Measurements from ENCODE around the gene PEX11G.

Gene PEX11G

DNA sequence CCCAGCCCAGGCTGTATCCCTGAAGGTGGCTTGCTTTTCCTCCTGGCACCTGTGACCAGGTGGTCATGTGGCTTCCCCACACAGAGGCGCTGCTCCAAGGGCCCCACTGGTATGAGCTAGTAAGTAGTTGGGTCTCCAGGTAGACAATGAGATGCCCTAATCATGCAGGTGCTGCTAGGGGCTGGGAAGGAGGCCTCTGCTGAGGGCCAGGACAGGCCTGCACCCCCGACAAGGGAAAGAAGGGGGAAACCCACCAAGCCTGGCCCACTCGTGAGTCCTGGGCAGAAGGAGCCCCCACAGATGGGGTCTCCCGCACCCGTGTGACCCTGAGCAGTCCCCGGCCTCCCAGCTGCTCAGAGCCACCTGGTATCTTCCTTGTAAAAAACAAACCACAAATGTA lies 13.2 kb downstream of the PEX11G start:
- Histone ChIP-seq H3K36me3 (replicated peaks; ENCODE audit: insufficient read depth, low read length) (no peaks in the 10 kb centered on the region), H3K27me3 (replicated peaks; ENCODE audit: insufficient read depth, low read length) (peaks cover 14% of the 10 kb centered on the region), H3K4me3 (ENCODE audit: low read length) (no peak overlapping the region), H3K9me2 (replicated peaks; ENCODE audit: insufficient read depth, low read length) (no peaks in the 10 kb centered on the region), H3K79me2 (ENCODE audit: low read length) (no peaks in the 10 kb centered on the region), H3K4me2 (ENCODE audit: low read depth, low read length) (no peak overlapping the region), H3K9ac (ENCODE audit: low read length) (no peak overlapping the region), H4K20me1 (ENCODE audit: insufficient read depth, low read length) (no peaks in the 10 kb centered on the region), H3K9me3 (replicated peaks; ENCODE audit: insufficient read depth, low read length) (no peaks in the 10 kb centered on the region), H3K4me1 (ENCODE audit: low read length) (no peaks in the 10 kb centered on the region), H3K27ac (ENCODE audit: low read length) (no peak overlapping the region), H3F3A (ENCODE audit: insufficient read depth, low read length) (no peaks in the 10 kb centered on the region), H2AFZ (ENCODE audit: low read length) (no peak overlapping the region)
- no peak for DNase-seq
- no peak for TF ChIP-seq EZH2phosphoT487 (IDR thresholded peaks at IDR 0.05; ENCODE audit: low read length)
- TF ChIP-seq EZH2 (optimal IDR thresholded peaks at IDR 0.05; ENCODE audit: low read depth, low read length) = no peak
- TF ChIP-seq, protein P1, sequence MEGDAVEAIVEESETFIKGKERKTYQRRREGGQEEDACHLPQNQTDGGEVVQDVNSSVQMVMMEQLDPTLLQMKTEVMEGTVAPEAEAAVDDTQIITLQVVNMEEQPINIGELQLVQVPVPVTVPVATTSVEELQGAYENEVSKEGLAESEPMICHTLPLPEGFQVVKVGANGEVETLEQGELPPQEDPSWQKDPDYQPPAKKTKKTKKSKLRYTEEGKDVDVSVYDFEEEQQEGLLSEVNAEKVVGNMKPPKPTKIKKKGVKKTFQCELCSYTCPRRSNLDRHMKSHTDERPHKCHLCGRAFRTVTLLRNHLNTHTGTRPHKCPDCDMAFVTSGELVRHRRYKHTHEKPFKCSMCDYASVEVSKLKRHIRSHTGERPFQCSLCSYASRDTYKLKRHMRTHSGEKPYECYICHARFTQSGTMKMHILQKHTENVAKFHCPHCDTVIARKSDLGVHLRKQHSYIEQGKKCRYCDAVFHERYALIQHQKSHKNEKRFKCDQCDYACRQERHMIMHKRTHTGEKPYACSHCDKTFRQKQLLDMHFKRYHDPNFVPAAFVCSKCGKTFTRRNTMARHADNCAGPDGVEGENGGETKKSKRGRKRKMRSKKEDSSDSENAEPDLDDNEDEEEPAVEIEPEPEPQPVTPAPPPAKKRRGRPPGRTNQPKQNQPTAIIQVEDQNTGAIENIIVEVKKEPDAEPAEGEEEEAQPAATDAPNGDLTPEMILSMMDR (IDR thresholded peaks at IDR 0.05; ENCODE audit: low read length) = no peak

DNA sequence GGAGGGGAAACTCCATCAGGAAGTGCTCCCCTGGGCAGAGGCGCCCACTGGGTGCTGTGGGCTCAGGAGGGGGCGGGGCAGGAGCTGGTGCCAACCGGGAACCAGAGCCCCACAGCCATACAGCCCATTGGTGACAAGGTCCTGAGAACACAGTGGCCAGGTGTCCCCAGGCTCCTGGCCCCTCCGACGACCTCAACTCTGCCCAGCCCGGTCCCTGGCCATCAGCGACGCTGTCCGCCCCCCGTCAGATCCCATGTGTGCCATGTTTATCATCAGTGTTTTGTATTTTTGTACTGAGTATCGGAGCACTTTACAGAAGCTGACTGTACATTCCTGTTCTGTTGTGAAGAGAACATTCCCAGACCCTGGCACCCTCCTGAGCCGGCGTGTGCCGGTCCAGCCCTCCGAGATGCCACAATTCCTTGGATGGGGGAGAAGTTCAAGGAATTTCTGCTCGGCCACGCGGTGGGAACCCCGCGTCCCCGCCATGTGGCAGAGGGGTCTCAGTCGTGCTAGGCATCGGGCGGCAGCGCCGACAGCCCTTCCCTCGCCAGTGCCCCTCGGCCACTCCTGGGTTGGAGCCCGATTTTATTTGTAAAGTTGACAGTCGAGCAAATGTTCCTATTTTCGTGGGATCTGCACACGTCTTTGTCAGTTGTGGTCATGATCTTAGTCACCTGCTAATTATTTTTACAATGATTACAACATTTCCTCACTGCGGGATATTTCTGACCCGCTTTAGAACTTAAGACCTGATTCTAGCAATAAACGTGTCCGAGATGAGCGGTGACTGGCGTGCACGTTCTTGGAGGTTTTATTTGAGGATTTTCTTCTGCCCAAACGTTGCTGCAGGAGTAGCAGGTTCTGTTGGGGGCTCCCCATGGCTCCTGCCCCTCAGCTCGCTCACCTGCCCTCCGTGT lies 16.9 kb downstream of the PEX11G start:
- H3K27ac ChIP-seq (ENCODE audit: low read length) = no peak overlapping the region
- no peaks in the 10 kb centered on the region for H3F3A ChIP-seq (ENCODE audit: insufficient read depth, low read length)
- H3K9ac ChIP-seq (ENCODE audit: low read length) = no peak overlapping the region
- H3K79me2 ChIP-seq (ENCODE audit: low read length) = no peaks in the 10 kb centered on the region
- no peaks in the 10 kb centered on the region for H3K4me1 ChIP-seq (ENCODE audit: low read length)
- no peaks in the 10 kb centered on the region for H3K36me3 ChIP-seq (replicated peaks; ENCODE audit: insufficient read depth, low read length)
- no peaks in the 10 kb centered on the region for H3K9me2 ChIP-seq (replicated peaks; ENCODE audit: insufficient read depth, low read length)
- H3K4me3 ChIP-seq (ENCODE audit: low read length) = no peak overlapping the region
- H2AFZ ChIP-seq (ENCODE audit: low read length) = no peak overlapping the region
- H4K20me1 ChIP-seq (ENCODE audit: insufficient read depth, low read length) = no peaks in the 10 kb centered on the region
- no peak for DNase-seq
- TF ChIP-seq, protein P1 (IDR thresholded peaks at IDR 0.05; ENCODE audit: low read length) = no peak
- TF ChIP-seq EZH2phosphoT487 (IDR thresholded peaks at IDR 0.05; ENCODE audit: low read length) (no peak), EZH2 (optimal IDR thresholded peaks at IDR 0.05; ENCODE audit: low read depth, low read length) (no peak)
- H3K27me3 ChIP-seq (replicated peaks; ENCODE audit: insufficient read depth, low read length) = no peaks in the 10 kb centered on the region
- H3K4me2 ChIP-seq (ENCODE audit: low read depth, low read length) = no peak overlapping the region
- no peaks in the 10 kb centered on the region for H3K9me3 ChIP-seq (replicated peaks; ENCODE audit: insufficient read depth, low read length)

DNA sequence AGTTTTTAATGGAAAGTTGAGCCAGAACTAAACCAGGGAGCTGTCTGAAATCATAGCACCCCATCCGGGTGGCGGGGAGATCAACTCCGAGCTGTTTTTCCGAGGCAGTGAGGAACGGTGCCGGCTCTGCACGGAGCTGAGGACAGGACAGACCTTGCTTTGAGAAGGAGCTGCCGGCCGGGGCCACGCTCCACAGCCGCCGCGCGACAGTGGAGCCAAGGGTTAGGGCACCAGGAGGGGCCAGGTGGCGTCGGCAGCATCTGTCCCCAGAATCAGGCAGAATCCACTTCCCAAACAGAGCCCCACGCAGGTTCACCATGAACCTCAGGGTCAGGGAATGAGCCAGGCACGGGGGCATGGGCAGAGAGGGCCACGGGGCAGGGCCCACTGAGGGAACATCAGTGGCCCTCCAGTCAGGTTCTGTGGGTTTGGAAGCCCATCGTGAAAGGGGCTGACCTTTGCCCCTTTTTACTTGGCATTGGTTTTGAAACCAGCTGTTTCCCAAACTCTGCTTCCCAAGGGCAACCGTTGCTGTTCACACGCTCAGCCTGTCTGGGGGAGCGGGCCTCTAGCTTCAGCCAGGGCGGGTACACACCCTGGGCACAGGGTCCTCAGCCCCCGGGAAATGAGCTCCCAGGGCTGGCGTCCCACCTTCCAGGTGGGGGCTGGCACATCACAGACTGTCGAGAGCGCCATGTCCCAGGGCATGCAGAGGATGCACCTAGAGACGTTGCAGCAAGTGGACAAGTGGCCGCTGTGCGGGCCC lies 18.1 kb downstream of the PEX11G start:
- Histone ChIP-seq H3K79me2 (ENCODE audit: low read length) (no peaks in the 10 kb centered on the region), H3K27me3 (replicated peaks; ENCODE audit: insufficient read depth, low read length) (no peaks in the 10 kb centered on the region), H3K4me2 (ENCODE audit: low read depth, low read length) (no peak overlapping the region), H3K9ac (ENCODE audit: low read length) (no peak overlapping the region), H3K36me3 (replicated peaks; ENCODE audit: insufficient read depth, low read length) (no peaks in the 10 kb centered on the region), H3K9me2 (replicated peaks; ENCODE audit: insufficient read depth, low read length) (no peaks in the 10 kb centered on the region), H3K4me1 (ENCODE audit: low read length) (no peaks in the 10 kb centered on the region), H4K20me1 (ENCODE audit: insufficient read depth, low read length) (no peaks in the 10 kb centered on the region), H2AFZ (ENCODE audit: low read length) (no peak overlapping the region), H3K4me3 (ENCODE audit: low read length) (no peak overlapping the region), H3K27ac (ENCODE audit: low read length) (no peak overlapping the region), H3F3A (ENCODE audit: insufficient read depth, low read length) (no peaks in the 10 kb centered on the region), H3K9me3 (replicated peaks; ENCODE audit: insufficient read depth, low read length) (no peaks in the 10 kb centered on the region)
- TF ChIP-seq EZH2phosphoT487 (IDR thresholded peaks at IDR 0.05; ENCODE audit: low read length) (no peak), EZH2 (optimal IDR thresholded peaks at IDR 0.05; ENCODE audit: low read depth, low read length) (no peak)
- TF ChIP-seq, protein P1 (IDR thresholded peaks at IDR 0.05; ENCODE audit: low read length) = no peak
- no peak for DNase-seq

All from MM.1S (cell line).